Measurements from ENCODE around the gene GTF3C5.

GTF3C5 gene

DNA sequence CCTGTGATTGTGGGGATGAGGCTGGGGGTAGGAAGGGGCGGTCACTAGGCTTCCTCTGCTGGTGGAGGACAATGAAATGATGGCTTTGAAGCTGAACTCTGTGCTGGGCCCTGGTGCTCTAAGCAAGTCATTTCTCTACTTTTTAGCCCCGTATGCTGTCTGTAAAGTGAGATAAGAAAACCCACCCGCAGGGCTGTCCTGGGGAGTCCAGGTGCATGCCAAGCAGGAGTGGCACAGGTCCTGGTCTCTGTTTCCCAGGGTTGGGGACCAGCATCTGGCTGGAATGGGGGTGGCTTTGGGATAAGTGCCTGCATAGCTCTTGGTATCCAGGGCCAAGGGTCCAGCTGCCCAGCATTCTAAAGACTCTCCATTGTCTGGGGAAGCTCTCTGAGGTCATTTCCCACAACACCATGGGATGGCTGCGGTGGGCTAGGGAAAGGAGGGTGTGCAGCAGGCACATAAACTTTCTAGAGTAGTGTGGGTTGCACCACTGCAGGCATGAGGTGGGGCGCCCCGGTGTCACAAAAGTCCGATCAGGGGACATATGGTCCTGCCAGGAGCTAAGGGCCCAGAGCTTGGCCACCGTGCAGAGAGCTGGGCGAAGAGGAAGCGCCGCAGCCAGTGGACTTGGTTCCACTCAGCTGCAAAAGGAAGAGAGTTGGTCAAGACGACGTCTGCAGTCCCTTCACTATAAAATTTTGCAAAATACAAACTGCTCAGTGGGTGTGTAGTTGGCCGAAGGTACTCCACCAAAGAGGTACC lies 25.6 kb upstream of the GTF3C5 start:
- Histone ChIP-seq H3K4me3 (replicated peaks; ENCODE audit: low read depth, low read length) (no peak overlapping the region), H3K27me3 (replicated peaks; ENCODE audit: control insufficient read depth, insufficient read depth, low read length) (no peaks in the 10 kb centered on the region; the same call in 1 of the 2 replicates), H3K36me3 (ENCODE audit: control insufficient read depth, insufficient read depth, low read length) (no peaks in the 10 kb centered on the region)
- TF ChIP-seq CTCF (IDR thresholded peaks at IDR 0.05; ENCODE audit: insufficient read depth, low read length, poor library complexity, severe bottlenecking) = no peak
- DNase-seq (ENCODE audit: extremely low read depth, insufficient read length) = no peak

DNA sequence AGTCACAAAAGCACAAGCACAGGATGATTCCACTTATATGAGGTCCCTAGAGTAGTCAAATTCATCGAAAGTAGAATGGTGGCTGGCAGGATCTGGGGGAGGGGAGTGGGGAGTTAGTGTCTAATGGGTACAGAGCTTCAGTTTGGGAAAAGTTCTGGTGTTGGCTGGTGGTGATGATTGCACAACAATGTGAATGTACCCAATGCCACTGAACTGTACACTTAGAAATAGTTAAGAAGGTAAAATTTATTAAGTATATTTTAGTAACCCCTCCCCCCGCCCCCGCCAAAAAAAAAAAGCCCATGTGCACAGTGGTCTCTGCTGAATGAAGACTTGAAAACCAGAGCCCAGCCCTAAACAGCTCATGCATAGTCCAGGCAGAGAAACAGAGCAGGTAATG lies 24.8 kb upstream of the GTF3C5 start:
- no peak for DNase-seq (ENCODE audit: extremely low read depth, insufficient read length)
- Histone ChIP-seq H3K4me3 (replicated peaks; ENCODE audit: low read depth, low read length) (no peak overlapping the region), H3K27me3 (replicated peaks; ENCODE audit: control insufficient read depth, insufficient read depth, low read length) (no peaks in the 10 kb centered on the region; the same call in 1 of the 2 replicates), H3K36me3 (ENCODE audit: control insufficient read depth, insufficient read depth, low read length) (no peaks in the 10 kb centered on the region)
- TF ChIP-seq CTCF (IDR thresholded peaks at IDR 0.05; ENCODE audit: insufficient read depth, low read length, poor library complexity, severe bottlenecking) = no peak

GRCh38 chr9:133006731-133007352 lies 24.0 kb upstream of the GTF3C5 start:
- Histone ChIP-seq H3K27me3 (replicated peaks; ENCODE audit: control insufficient read depth, insufficient read depth, low read length) (no peaks in the 10 kb centered on the region; the same call in 1 of the 2 replicates), H3K4me3 (replicated peaks; ENCODE audit: low read depth, low read length) (no peak overlapping the region), H3K36me3 (ENCODE audit: control insufficient read depth, insufficient read depth, low read length) (no peaks in the 10 kb centered on the region)
- DNase-seq (ENCODE audit: extremely low read depth, insufficient read length) = no peak
- TF ChIP-seq CTCF (IDR thresholded peaks at IDR 0.05; ENCODE audit: insufficient read depth, low read length, poor library complexity, severe bottlenecking) = no peak

GRCh38 chr9:133008406-133008805 lies 22.4 kb upstream of the GTF3C5 start:
- Histone ChIP-seq H3K4me3 (replicated peaks; ENCODE audit: low read depth, low read length) (no peak overlapping the region), H3K36me3 (ENCODE audit: control insufficient read depth, insufficient read depth, low read length) (no peaks in the 10 kb centered on the region), H3K27me3 (replicated peaks; ENCODE audit: control insufficient read depth, insufficient read depth, low read length) (no peaks in the 10 kb centered on the region; the same call in 1 of the 2 replicates)
- no peak for DNase-seq (ENCODE audit: extremely low read depth, insufficient read length)
- no peak for TF ChIP-seq CTCF (IDR thresholded peaks at IDR 0.05; ENCODE audit: insufficient read depth, low read length, poor library complexity, severe bottlenecking)

DNA sequence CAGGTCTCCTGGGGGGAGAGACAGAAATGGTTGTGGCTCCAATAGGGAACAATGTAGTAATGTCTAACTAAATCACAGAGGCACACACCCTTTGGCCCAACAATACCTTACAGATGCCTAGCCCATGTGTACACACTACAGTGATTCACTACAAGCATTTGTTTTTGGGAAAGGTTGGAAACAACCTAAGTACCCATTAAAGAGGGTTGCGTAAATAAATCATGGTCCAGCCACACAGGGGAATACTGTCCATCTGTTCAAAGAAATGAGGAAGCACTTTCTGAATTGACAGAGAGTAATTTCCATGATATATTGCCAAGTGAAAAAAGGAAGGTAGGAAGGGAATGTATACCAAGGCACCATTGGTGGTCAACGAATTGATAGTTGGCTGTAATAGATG lies 22.0 kb upstream of the GTF3C5 start:
- H3K27me3 ChIP-seq (replicated peaks; ENCODE audit: control insufficient read depth, insufficient read depth, low read length) = no peaks in the 10 kb centered on the region; the same call in 1 of the 2 replicates
- no peak for DNase-seq (ENCODE audit: extremely low read depth, insufficient read length)
- no peaks in the 10 kb centered on the region for H3K36me3 ChIP-seq (ENCODE audit: control insufficient read depth, insufficient read depth, low read length)
- TF ChIP-seq CTCF (IDR thresholded peaks at IDR 0.05; ENCODE audit: insufficient read depth, low read length, poor library complexity, severe bottlenecking) = no peak
- no peak overlapping the region for H3K4me3 ChIP-seq (replicated peaks; ENCODE audit: low read depth, low read length)

All from GM06990 (cell line).